DND-41 (cell line): Measurements from ENCODE around the gene ITPR1.

Source experiments
- ATAC-seq: fragments of 200-7000 bp; cut with Tn5 transposase; 3 replicates; pipeline ENCODE4 v1.9.1; 2021; ENCODE audit warnings: low read depth; ENCODE audit not compliant: insufficient read depth
- DNase-seq: peaks from one replicate; pipeline ENCODE4 v3.0.0-alpha.2; 2020
- H2AFZ ChIP-seq: 2 replicates; pipeline ENCODE4 v1.6.0; 2012; ENCODE audit warnings: low read depth, low read length
- H3K27ac ChIP-seq: 2 replicates; pipeline ENCODE4 v1.5.1; 2012; ENCODE audit warnings: low read length, inconsistent platforms
- H3K27me3 ChIP-seq: fragments of 200-600 bp; sonication (generic); 2 replicates; pipeline ENCODE4 v1.6.0; 2012; ENCODE audit warnings: low read length, mild to moderate bottlenecking, inconsistent platforms; ENCODE audit not compliant: insufficient read depth, poor library complexity
- H3K36me3 ChIP-seq: 2 replicates; pipeline ENCODE4 v1.5.1; 2012; ENCODE audit warnings: low read length, inconsistent platforms; ENCODE audit not compliant: insufficient read depth
- H3K4me1 ChIP-seq: 2 replicates; pipeline ENCODE4 v1.5.1; 2012; ENCODE audit warnings: mild to moderate bottlenecking, low read length; ENCODE audit not compliant: insufficient read depth
- H3K4me2 ChIP-seq: 2 replicates; pipeline ENCODE4 v1.6.0; 2012; ENCODE audit warnings: mild to moderate bottlenecking, moderate library complexity, low read length, inconsistent platforms; ENCODE audit not compliant: insufficient read depth
- H3K4me3 ChIP-seq, 2 experiments: fragments of 200-600 bp in 1 of 2; shearing (Covaris generic) in 1 of 2; 2 replicates each; pipeline ENCODE4 v1.5.1; 2012 to 2016; ENCODE audit warnings: inconsistent platforms in 2 of 2, low read length in 2 of 2, mild to moderate bottlenecking in 2 of 2, low read depth in 1 of 2, moderate library complexity in 1 of 2
- H3K79me2 ChIP-seq: 2 replicates; pipeline ENCODE4 v1.6.0; 2012; ENCODE audit warnings: low read length, inconsistent platforms; ENCODE audit not compliant: insufficient read depth
- H3K9ac ChIP-seq: 2 replicates; pipeline ENCODE4 v1.6.0; 2012; ENCODE audit warnings: low read depth, mild to moderate bottlenecking, inconsistent platforms, low read length, moderate library complexity
- H3K9me3 ChIP-seq: 2 replicates; pipeline ENCODE4 v1.5.1; 2012; ENCODE audit warnings: low read length, moderate library complexity, mild to moderate bottlenecking, inconsistent platforms; ENCODE audit not compliant: insufficient read depth, severe bottlenecking
- H4K20me1 ChIP-seq: 2 replicates; pipeline ENCODE4 v1.6.0; 2012; ENCODE audit warnings: low read length; ENCODE audit not compliant: insufficient read depth
- EZH2 ChIP-seq: IDR thresholded peaks from 3 replicates; pipeline ENCODE4 v1.6.1; 2012; ENCODE audit warnings: borderline replicate concordance, low read depth, mild to moderate bottlenecking, moderate library complexity, low read length, inconsistent platforms; ENCODE audit not compliant: severe bottlenecking
- TF ChIP-seq, protein P1 (sequence below): IDR thresholded peaks from 2 replicates; pipeline ENCODE4 v1.5.1; 2012; ENCODE audit warnings: borderline replicate concordance, low read length, moderate library complexity, mild to moderate bottlenecking; ENCODE audit not compliant: poor library complexity, severe bottlenecking; ENCODE audit errors: extremely low read depth

ITPR1 gene

DNA sequence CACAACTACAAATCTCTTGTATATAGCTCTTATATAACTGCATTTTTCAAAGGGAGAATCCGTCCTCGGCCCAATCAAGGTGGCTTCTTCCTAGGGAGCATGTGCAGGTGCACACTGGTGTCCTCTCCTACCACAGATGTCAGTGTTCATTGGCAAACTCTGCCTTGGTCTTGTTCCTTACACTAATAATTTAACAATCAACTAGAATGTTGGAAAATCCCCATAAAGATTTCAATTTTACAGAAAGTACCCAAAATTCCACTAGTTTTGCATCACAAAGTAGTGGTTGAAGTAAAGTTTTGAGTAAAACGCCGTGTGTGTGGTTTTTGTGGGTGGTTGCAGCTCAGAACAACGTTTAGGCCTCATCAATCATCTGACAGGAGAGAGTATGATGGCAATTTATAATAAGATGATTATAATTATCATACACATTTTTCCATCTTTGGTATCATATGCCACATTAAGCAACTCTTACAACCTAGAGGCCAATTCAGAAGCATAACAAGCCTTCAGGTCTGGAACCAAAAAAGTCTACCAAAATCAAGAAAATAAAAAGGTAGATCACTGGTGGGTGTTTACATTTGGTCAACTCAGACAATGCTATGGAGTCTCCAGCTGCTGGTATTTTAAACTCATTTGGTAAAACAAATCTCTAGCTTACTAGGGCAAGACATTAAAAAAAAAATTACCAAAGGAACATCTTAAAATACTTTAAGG lies 357.2 kb downstream of the ITPR1 start:
- DNase-seq (no peak), ATAC-seq (no peak)
- TF ChIP-seq EZH2, result no peak
- TF ChIP-seq, protein P1, sequence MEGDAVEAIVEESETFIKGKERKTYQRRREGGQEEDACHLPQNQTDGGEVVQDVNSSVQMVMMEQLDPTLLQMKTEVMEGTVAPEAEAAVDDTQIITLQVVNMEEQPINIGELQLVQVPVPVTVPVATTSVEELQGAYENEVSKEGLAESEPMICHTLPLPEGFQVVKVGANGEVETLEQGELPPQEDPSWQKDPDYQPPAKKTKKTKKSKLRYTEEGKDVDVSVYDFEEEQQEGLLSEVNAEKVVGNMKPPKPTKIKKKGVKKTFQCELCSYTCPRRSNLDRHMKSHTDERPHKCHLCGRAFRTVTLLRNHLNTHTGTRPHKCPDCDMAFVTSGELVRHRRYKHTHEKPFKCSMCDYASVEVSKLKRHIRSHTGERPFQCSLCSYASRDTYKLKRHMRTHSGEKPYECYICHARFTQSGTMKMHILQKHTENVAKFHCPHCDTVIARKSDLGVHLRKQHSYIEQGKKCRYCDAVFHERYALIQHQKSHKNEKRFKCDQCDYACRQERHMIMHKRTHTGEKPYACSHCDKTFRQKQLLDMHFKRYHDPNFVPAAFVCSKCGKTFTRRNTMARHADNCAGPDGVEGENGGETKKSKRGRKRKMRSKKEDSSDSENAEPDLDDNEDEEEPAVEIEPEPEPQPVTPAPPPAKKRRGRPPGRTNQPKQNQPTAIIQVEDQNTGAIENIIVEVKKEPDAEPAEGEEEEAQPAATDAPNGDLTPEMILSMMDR, result no peak
- Histone ChIP-seq H2AFZ (no peak overlapping the region), H3K79me2 (no peaks in the 10 kb centered on the region), H3K27me3 (no peaks in the 10 kb centered on the region), H3K27ac (no peak overlapping the region), H3K9me3 (no peaks in the 10 kb centered on the region), H3K4me3 (no peak overlapping the region), H3K4me1 (peaks cover 10% of the 10 kb centered on the region), H3K4me2 (no peak overlapping the region), H3K9ac (no peak overlapping the region), H4K20me1 (no peaks in the 10 kb centered on the region), H3K36me3 (no peaks in the 10 kb centered on the region)

DNA sequence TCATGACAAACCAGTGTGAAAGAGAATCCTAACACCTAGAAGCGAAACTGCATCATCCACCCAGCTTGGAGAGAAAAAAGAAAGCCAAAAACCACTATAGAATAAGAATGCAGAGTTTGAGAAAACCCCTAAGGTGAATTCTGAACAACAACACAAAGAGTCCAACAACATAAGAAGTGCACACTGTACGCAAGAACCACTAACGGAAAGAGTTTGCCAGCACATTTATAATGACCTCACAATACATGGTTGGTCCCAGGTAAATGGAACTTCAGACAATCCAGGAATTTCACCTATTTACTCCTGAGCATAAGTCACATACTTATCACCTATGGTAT lies 357.7 kb downstream of the ITPR1 start:
- no peak for TF ChIP-seq EZH2
- TF ChIP-seq, protein P1, result no peak
- H3K4me3 ChIP-seq, result no peak overlapping the region
- no peaks in the 10 kb centered on the region for H4K20me1 ChIP-seq
- no peaks in the 10 kb centered on the region for H3K9me3 ChIP-seq
- peaks cover 4% of the 10 kb centered on the region for H3K4me1 ChIP-seq
- H3K36me3 ChIP-seq, result no peaks in the 10 kb centered on the region
- no peak overlapping the region for H2AFZ ChIP-seq
- ATAC-seq (no peak), DNase-seq (no peak)
- no peak overlapping the region for H3K4me2 ChIP-seq
- H3K79me2 ChIP-seq, result no peaks in the 10 kb centered on the region
- no peaks in the 10 kb centered on the region for H3K27me3 ChIP-seq
- no peak overlapping the region for H3K27ac ChIP-seq
- H3K9ac ChIP-seq, result no peak overlapping the region

DNA sequence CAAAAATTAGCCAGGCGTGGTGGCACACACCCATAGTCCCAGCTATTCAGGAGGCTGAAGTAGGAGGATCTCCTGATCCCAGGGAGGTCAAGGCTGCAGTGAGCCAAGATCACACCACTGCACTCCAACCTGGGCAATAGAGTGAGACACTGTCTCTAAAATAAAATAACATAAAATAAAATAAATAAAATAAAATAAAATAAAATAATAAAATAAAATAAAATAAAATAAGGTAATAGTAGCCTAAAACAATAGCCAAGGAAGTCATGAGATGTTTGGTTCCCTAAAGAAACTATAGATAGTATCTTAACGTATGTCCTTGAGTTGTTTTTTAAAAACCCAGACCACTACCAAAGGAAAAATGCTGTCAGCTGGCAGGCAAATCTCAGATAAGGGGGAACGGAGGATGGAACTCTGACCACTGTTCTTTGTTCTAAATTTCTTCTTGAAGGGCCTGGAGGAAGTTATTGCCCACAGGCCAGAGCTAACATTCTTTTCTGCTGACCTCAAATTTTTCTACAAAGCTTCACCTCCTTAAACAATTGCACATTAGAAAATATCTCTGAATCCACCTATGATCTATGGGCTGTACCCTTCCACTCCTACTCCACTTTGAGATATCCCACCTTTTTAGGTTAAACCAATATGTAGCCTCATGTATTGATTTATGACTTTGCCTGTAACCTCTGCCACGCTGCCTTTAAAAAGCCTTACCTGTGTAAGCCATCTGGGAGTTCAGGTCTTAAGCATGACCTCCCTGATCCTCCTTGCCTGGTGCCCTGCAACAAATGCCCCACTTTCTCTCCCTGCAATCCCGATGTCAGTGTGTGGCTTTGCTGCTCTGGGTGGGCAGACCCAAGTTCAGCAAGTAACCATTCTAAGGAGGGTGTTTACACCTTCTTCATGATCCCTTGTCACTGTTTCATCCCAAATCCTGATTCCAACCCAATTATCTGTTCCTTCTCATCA lies 359.9 kb downstream of the ITPR1 start:
- H3K36me3 ChIP-seq, result no peaks in the 10 kb centered on the region
- H4K20me1 ChIP-seq, result no peaks in the 10 kb centered on the region
- DNase-seq (no peak), ATAC-seq (no peak)
- H3K4me2 ChIP-seq, result no peak overlapping the region
- H3K79me2 ChIP-seq, result no peaks in the 10 kb centered on the region
- H2AFZ ChIP-seq, result peak overlapping the region; percentile 30; the same call in 1 of the 2 replicates
- no peak overlapping the region for H3K9ac ChIP-seq
- H3K27ac ChIP-seq, result no peak overlapping the region
- no peak overlapping the region for H3K4me3 ChIP-seq
- no peaks in the 10 kb centered on the region for H3K9me3 ChIP-seq
- H3K4me1 ChIP-seq, result no peaks in the 10 kb centered on the region
- no peak for TF ChIP-seq EZH2
- no peaks in the 10 kb centered on the region for H3K27me3 ChIP-seq

DNA sequence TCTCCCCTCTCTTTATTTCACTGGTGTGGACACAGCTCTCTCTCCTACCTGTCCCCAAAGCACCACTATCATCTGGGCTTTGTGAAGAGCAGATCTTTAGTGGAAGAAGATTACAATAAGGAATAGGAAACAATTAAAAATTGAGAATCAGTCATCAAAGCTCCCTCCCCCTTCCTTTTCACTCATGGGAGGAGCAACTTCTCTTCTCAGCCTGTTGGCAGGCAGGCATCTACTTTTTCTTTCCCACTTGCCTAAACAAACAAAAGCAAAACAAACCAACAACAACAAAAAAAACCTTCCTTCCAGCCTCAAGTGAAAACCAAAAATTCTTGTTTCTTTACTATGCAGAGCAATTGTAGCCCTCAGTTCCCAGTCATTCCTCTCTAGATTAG lies 360.6 kb downstream of the ITPR1 start:
- ATAC-seq (no peak), DNase-seq (no peak)
- Histone ChIP-seq H3K27me3 (no peaks in the 10 kb centered on the region), H3K27ac (no peak overlapping the region), H3K9me3 (no peaks in the 10 kb centered on the region), H3K79me2 (no peaks in the 10 kb centered on the region), H4K20me1 (no peaks in the 10 kb centered on the region), H3K4me1 (no peaks in the 10 kb centered on the region), H3K9ac (no peak overlapping the region), H3K4me3 (no peak overlapping the region), H2AFZ (peak overlapping the region; percentile 30; the same call in 1 of the 2 replicates), H3K36me3 (no peaks in the 10 kb centered on the region), H3K4me2 (no peak overlapping the region)
- no peak for TF ChIP-seq EZH2
- TF ChIP-seq, protein P1, result no peak
